ENCODE results near the gene TMEM234.

DNA sequence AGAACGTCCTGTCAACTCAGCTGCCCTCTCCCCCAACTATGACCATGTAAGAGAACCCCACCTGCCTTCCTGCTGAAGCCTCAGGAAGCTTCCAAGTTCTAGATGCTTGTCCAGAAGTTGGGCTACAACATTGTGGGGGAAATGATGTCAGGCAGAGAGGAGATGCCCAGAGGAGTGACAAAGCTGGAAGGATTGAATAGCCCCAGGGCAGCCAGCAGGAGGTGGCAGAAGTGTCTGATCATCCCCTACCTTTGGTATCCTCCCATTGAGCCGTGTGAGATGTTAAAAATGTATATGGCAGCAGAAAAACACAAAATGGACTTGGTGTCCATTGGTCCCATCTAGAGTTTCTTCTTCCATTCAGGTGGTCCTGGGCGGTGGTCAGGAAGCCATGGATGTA is 6.6 kb upstream of the TMEM234 start:
- TF ChIP-seq ZNF565 (CRISPR knock-in tag; conservative IDR thresholded peaks at IDR 0.05; ENCODE audit: low read depth), result no peak
- no peak for TF ChIP-seq ZFP3 (CRISPR knock-in tag; IDR thresholded peaks at IDR 0.05)
- no peak for TF ChIP-seq GLIS3 (CRISPR knock-in tag; IDR thresholded peaks at IDR 0.05)
- TF ChIP-seq, protein P1, sequence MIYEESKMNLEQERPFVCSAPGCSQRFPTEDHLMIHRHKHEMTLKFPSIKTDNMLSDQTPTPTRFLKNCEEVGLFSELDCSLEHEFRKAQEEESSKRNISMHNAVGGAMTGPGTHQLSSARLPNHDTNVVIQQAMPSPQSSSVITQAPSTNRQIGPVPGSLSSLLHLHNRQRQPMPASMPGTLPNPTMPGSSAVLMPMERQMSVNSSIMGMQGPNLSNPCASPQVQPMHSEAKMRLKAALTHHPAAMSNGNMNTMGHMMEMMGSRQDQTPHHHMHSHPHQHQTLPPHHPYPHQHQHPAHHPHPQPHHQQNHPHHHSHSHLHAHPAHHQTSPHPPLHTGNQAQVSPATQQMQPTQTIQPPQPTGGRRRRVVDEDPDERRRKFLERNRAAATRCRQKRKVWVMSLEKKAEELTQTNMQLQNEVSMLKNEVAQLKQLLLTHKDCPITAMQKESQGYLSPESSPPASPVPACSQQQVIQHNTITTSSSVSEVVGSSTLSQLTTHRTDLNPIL (CRISPR knock-in tag; IDR thresholded peaks at IDR 0.05; ENCODE audit: low read depth), result no peak
- no peak for TF ChIP-seq ARNTL (CRISPR knock-in tag; IDR thresholded peaks at IDR 0.05; ENCODE audit: borderline replicate concordance, low read depth)

All from SK-N-SH treated with all-trans-retinoic acid at 6 μM for 48 hours (cell line).